Keratinocyte (primary cell): ENCODE measurements around the gene C1orf167. TPM values are rescaled to one million over a fixed set of nuclear protein-coding genes. Genes with fewer than 3 reads are reported as not detected.

Experiments
- DNase-seq: peaks from one replicate; pipeline ENCODE4 v3.0.0-alpha.2; 2011; ENCODE audit warnings: low read depth, missing footprints, low spot score
- FAIRE-seq: peaks from 2 replicates; lab custom pipeline; 2011; peaks lifted over from hg19 to GRCh38; lab: Jason Lieb, UNC
- H2AFZ ChIP-seq: 2 replicates; pipeline ENCODE4 v1.6.0; 2012; ENCODE audit warnings: low read length, control low read depth, inconsistent platforms; ENCODE audit not compliant: control insufficient read depth
- H3K27ac ChIP-seq: 2 replicates; pipeline ENCODE4 v1.5.1; 2011; ENCODE audit warnings: low read length; ENCODE audit not compliant: control insufficient read depth, insufficient read depth
- H3K27me3 ChIP-seq: 3 replicates; pipeline ENCODE4 v1.6.0; 2011; ENCODE audit warnings: low read length; ENCODE audit not compliant: control insufficient read depth, insufficient read depth; ENCODE audit errors: extremely low read depth
- H3K36me3 ChIP-seq, 2 experiments: 2 replicates in 1 of 2; 3 replicates in 1 of 2; pipeline ENCODE4 v1.5.1; 2011; ENCODE audit warnings: low read length in 2 of 2, mild to moderate bottlenecking in 1 of 2; ENCODE audit not compliant: control insufficient read depth in 2 of 2, insufficient read depth in 2 of 2; ENCODE audit errors: extremely low read depth in 1 of 2
- H3K4me1 ChIP-seq: 3 replicates; pipeline ENCODE4 v1.5.1; 2011; ENCODE audit warnings: low read length; ENCODE audit not compliant: control insufficient read depth, insufficient read depth; ENCODE audit errors: extremely low read depth
- H3K4me2 ChIP-seq: 3 replicates; pipeline ENCODE4 v1.6.0; 2011; ENCODE audit warnings: low read depth, low read length; ENCODE audit not compliant: control insufficient read depth, insufficient read depth; ENCODE audit errors: extremely low read depth
- H3K4me3 ChIP-seq, 3 experiments: fragments of 200-600 bp in 1 of 3; sonication (generic) in 1 of 3; 2 replicates in 2 of 3; 3 replicates in 1 of 3; pipeline ENCODE4 v1.5.1; 2011 to 2016; ENCODE audit warnings: low read length in 3 of 3, mild to moderate bottlenecking in 3 of 3, control low read depth in 2 of 3, inconsistent platforms in 1 of 3, low read depth in 1 of 3, mixed read lengths in 1 of 3, mixed run types in 1 of 3, moderate library complexity in 1 of 3; ENCODE audit not compliant: control insufficient read depth in 2 of 3, insufficient read depth in 2 of 3; ENCODE audit errors: extremely low read depth in 1 of 3
- H3K79me2 ChIP-seq: 2 replicates; pipeline ENCODE4 v1.6.0; 2012; ENCODE audit warnings: low read length; ENCODE audit not compliant: control insufficient read depth, insufficient read depth
- H3K9ac ChIP-seq: 3 replicates; pipeline ENCODE4 v1.6.0; 2011; ENCODE audit warnings: low read length; ENCODE audit not compliant: control insufficient read depth, insufficient read depth; ENCODE audit errors: extremely low read depth
- H3K9me1 ChIP-seq: 3 replicates; pipeline ENCODE4 v1.6.0; 2011; ENCODE audit warnings: low read length; ENCODE audit not compliant: control insufficient read depth, insufficient read depth; ENCODE audit errors: extremely low read depth
- H3K9me3 ChIP-seq: 2 replicates; pipeline ENCODE4 v1.5.1; 2012; ENCODE audit warnings: low read depth, low read length; ENCODE audit not compliant: control insufficient read depth
- H4K20me1 ChIP-seq: 3 replicates; pipeline ENCODE4 v1.6.0; 2011; ENCODE audit warnings: low read length; ENCODE audit not compliant: control insufficient read depth, insufficient read depth; ENCODE audit errors: extremely low read depth
- EZH2 ChIP-seq: IDR thresholded peaks from one replicate; pipeline ENCODE4 v1.6.1; 2012; ENCODE audit warnings: inconsistent platforms, mild to moderate bottlenecking, low read length, moderate library complexity
- dilution Hi-C: fragments of 300-500 bp; cut with MboI; formaldehyde crosslinking; loops from one replicate; pipeline ENCODE4 v1.7.0; 2020; ENCODE audit warnings: low sequenced_read_pairs; ENCODE audit not compliant: extremely low pct_ligation_motif_present
- polyA plus RNA-seq, 5 experiments: library from polyadenylated mRNA; depleted of rRNA in 3 of 5; stranded (reverse) in 3 of 5; stranded (forward) in 1 of 5; unstranded in 1 of 5; fragments of >200 nt; gene quantifications; 1 replicate in 1 of 5; 2 replicates in 3 of 5; 3 replicates in 1 of 5; pipeline versions ENCODE4 v1.2.1 to v1.2.3, GENCODE V29; 2011 to 2012; ENCODE audit warnings: missing spikeins in 2 of 5, low read depth in 1 of 5, low replicate concordance in 1 of 5
- TF ChIP-seq, protein P1 (sequence below), 3 experiments: IDR thresholded peaks in 1 of 3; conservative IDR thresholded peaks in 1 of 3; optimal IDR thresholded peaks in 1 of 3; 2 replicates in 2 of 3; 3 replicates in 1 of 3; pipeline versions ENCODE3 to v1.5.1; 2011; ENCODE audit warnings: low read length in 3 of 3, mild to moderate bottlenecking in 3 of 3, moderate library complexity in 2 of 3, control low read depth in 1 of 3, inconsistent platforms in 1 of 3; ENCODE audit not compliant: insufficient read depth in 2 of 3; ENCODE audit errors: extremely low read depth in 1 of 3

The C1orf167 gene
- polyA plus RNA-seq, 1 donor (not counting 4 experiments of a cell fraction or from before 2014, with no cell fraction given): not detected

DNA sequence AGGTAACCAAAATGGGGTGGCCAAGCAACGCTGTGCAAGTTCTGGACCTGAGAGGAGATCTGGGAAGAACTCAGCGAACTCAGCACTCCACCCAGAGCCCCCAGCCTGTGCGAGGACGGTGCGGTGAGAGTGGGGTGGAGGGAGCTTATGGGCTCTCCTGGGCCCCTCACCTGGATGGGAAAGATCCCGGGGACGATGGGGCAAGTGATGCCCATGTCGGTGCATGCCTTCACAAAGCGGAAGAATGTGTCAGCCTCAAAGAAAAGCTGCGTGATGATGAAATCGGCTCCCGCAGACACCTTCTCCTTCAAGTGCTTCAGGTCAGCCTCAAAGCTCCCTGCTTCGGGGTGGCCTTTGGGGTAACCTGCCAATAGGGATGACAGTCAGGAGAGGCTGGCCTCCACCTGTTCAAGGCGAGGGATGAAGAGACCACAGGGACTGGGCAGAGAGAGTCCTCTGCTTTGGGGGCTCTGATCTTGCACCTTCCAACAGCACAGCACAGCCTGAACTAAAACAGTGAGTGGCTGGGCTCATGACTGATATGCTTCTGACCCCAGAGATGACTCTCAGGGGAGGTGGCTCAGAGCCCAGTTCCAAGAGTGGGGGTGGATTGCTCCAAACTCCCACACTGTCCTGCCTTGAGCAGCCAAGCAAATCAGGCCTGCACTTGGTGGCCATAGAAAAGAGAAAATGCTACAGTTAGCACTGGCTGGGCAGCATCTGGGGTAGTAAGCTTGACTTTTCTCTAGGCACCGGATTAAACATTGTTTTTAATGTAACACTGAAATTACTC, 34.2 kb downstream of the C1orf167 start:
- Histone ChIP-seq H3K9me3 (no peaks in the 10 kb centered on the region), H3K36me3 (peaks cover 7 to 23% of the 10 kb centered on the region in 2 experiments), H3K4me2 (no peak overlapping the region), H3K9ac (no peak overlapping the region), H3K79me2 (no peaks in the 10 kb centered on the region), H3K9me1 (no peaks in the 10 kb centered on the region), H3K4me1 (peaks cover 1% of the 10 kb centered on the region), H3K27me3 (no peaks in the 10 kb centered on the region), H3K27ac (no peak overlapping the region), H3K4me3 (no peak overlapping the region), H4K20me1 (no peaks in the 10 kb centered on the region), H2AFZ (no peak overlapping the region)
- FAIRE-seq (no peak), DNase-seq (no peak)
- dilution Hi-C loops: no loop called here
- TF ChIP-seq, protein P1, sequence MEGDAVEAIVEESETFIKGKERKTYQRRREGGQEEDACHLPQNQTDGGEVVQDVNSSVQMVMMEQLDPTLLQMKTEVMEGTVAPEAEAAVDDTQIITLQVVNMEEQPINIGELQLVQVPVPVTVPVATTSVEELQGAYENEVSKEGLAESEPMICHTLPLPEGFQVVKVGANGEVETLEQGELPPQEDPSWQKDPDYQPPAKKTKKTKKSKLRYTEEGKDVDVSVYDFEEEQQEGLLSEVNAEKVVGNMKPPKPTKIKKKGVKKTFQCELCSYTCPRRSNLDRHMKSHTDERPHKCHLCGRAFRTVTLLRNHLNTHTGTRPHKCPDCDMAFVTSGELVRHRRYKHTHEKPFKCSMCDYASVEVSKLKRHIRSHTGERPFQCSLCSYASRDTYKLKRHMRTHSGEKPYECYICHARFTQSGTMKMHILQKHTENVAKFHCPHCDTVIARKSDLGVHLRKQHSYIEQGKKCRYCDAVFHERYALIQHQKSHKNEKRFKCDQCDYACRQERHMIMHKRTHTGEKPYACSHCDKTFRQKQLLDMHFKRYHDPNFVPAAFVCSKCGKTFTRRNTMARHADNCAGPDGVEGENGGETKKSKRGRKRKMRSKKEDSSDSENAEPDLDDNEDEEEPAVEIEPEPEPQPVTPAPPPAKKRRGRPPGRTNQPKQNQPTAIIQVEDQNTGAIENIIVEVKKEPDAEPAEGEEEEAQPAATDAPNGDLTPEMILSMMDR (optimal IDR thresholded peaks at IDR 0.05 in 1 of 3, IDR thresholded peaks at IDR 0.05 in 1 of 3, conservative IDR thresholded peaks at IDR 0.05 in 1 of 3; ENCODE audit: extremely low read depth in 1 of 3, insufficient read depth in 2 of 3, low read length in 3 of 3): no peak
- TF ChIP-seq EZH2: no peak

DNA sequence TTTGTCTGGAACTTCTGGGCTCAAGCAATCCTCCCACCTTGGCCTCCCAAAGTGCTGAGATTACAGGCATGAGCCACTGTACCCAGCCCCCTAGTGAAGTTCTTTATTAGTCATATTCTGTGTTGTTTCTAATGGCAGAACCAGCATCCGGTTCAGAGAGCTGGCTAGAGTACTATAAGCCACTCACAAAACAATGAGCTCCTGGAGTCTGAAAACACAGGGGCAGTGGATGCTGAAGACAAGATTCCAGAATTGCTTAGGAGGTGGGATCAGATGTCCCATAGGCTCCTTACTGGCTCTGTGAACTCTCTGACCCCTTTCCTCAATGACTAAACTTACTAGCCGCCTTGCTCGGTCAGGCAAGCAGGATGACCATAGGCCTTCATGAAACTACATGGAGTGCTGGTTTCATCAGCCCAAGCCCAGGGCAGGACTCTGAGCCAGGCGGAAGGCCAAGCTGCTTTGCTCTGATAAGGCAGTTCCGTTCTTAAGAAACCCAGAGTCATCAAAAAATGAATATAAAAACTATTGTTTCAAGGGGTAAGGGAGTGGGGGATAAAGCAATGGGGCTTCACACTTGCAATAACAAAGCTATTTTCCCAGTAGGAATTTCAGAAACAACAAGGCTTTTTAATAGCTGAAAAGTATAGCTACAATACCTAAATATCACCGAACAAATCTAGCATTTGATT, 35.7 kb downstream of the C1orf167 start:
- Histone ChIP-seq H3K4me1 (peaks cover 8% of the 10 kb centered on the region), H3K4me3 (no peak overlapping the region), H3K27me3 (no peaks in the 10 kb centered on the region), H2AFZ (no peak overlapping the region), H3K4me2 (no peak overlapping the region), H3K9me1 (no peaks in the 10 kb centered on the region), H4K20me1 (no peaks in the 10 kb centered on the region), H3K9me3 (no peaks in the 10 kb centered on the region), H3K27ac (no peak overlapping the region), H3K79me2 (no peaks in the 10 kb centered on the region), H3K9ac (no peak overlapping the region), H3K36me3 (peaks cover 8 to 22% of the 10 kb centered on the region in 2 experiments)
- DNase-seq: no peak
- dilution Hi-C loops: no loop called here
- TF ChIP-seq EZH2: no peak
- TF ChIP-seq, protein P1 (optimal IDR thresholded peaks at IDR 0.05 in 1 of 3, IDR thresholded peaks at IDR 0.05 in 1 of 3, conservative IDR thresholded peaks at IDR 0.05 in 1 of 3; ENCODE audit: extremely low read depth in 1 of 3, insufficient read depth in 2 of 3, low read length in 3 of 3): no peak
- FAIRE-seq: no peak
